Measurements from ENCODE around the gene MRPL20.
A peak's percentile ranks its signal among the peaks of the same experiment; 100 is the strongest.

Gene MRPL20

GRCh38 chr1:1373051-1373814 lies 33.9 kb downstream of the MRPL20 start:
- no peak for TF ChIP-seq CTCF (IDR thresholded peaks at IDR 0.05)

GRCh38 chr1:1371746-1372711 lies 35.1 kb downstream of the MRPL20 start:
- peak; percentile 96 for TF ChIP-seq CTCF (IDR thresholded peaks at IDR 0.05)

- no peak for TF ChIP-seq CTCF (IDR thresholded peaks at IDR 0.05)
These were observed 35.7 kb downstream of the MRPL20 start for GRCh38 chr1:1371364-1371745.

GRCh38 chr1:1370771-1371300 lies 36.3 kb downstream of the MRPL20 start:
- no peak for TF ChIP-seq CTCF (IDR thresholded peaks at IDR 0.05)

- TF ChIP-seq CTCF (IDR thresholded peaks at IDR 0.05) = no peak
These were observed 39.8 kb downstream of the MRPL20 start for GRCh38 chr1:1367315-1367714.

- no peak for TF ChIP-seq CTCF (IDR thresholded peaks at IDR 0.05)
These were observed 40.4 kb downstream of the MRPL20 start for GRCh38 chr1:1366699-1367066.

- no peak for TF ChIP-seq CTCF (IDR thresholded peaks at IDR 0.05)
These were observed 41.0 kb downstream of the MRPL20 start for GRCh38 chr1:1365875-1366698.
